HepG2 (cell line): Measurements from ENCODE around the gene CD300LF. TPM values are rescaled to one million over a fixed set of nuclear protein-coding genes. Genes with fewer than 3 reads are reported as not detected.

ENCODE experiments used
- ATAC-seq: fragments of 200-7000 bp; cut with Tn5 transposase; 3 replicates; pipeline ENCODE4 v1.9.1; 2020; ENCODE audit warnings: mild to moderate bottlenecking, moderate library complexity
- BruUV-seq: library from RNA; stranded (reverse); fragments of 400-500 nt; replicated peaks from 2 replicates; lab custom pipeline; 2021; lab: Mats Ljungman, UMichigan
- CTCF ChIA-PET: fragments of 300-600 bp; formaldehyde crosslinking; extraction: SDS; loops from one replicate; lab custom pipeline; 2021; ENCODE audit warnings: low total read pairs, inconsistent platforms, low intra/inter-chr PET ratio; lab: Yijun Ruan, JAX
- POLR2A ChIA-PET: fragments of 350-600 bp; sonication (Branson Sonifier 250); formaldehyde crosslinking; loops from one replicate; lab custom pipeline; 2020; ENCODE audit warnings: antibody characterized with exemption, inconsistent platforms; lab: Yijun Ruan, JAX
- DNase-seq: peaks from one replicate; pipeline ENCODE4 v3.0.0-alpha.2; 2015; ENCODE audit warnings: low spot score
- FAIRE-seq: peaks from 3 replicates; lab custom pipeline; 2011; peaks lifted over from hg19 to GRCh38; lab: Jason Lieb, UNC
- H2AFZ ChIP-seq: one replicate; pipeline ENCODE4 v1.6.1; 2011; ENCODE audit warnings: low read length, inconsistent platforms
- H3K27ac ChIP-seq: fragments of 300-600 bp; 3 replicates; pipeline ENCODE4 v1.8.0; 2011; ENCODE audit warnings: mixed run types, mild to moderate bottlenecking, mixed read lengths, low read length, inconsistent platforms; ENCODE audit not compliant: insufficient read depth; ENCODE audit errors: extremely low read length
- H3K27me3 ChIP-seq, 2 experiments: fragments of 200-600 bp in 1 of 2; 2 replicates in 1 of 2; 3 replicates in 1 of 2; pipeline versions ENCODE4 v1.6.0 to v1.8.0; 2011; ENCODE audit warnings: low read length in 2 of 2, mild to moderate bottlenecking in 2 of 2, moderate library complexity in 2 of 2, inconsistent platforms in 1 of 2; ENCODE audit not compliant: insufficient read depth in 2 of 2, control insufficient read depth in 1 of 2
- H3K36me3 ChIP-seq, 2 experiments: fragments of 200-600 bp in 1 of 2; replicated peaks in 1 of 2; 2 replicates in 1 of 2; 3 replicates in 1 of 2; pipeline versions ENCODE4 v1.5.1 to v1.8.0; 2011; ENCODE audit warnings: low read length in 2 of 2, inconsistent platforms in 1 of 2; ENCODE audit not compliant: insufficient read depth in 2 of 2, control insufficient read depth in 1 of 2
- H3K4me1 ChIP-seq: 2 replicates; pipeline ENCODE4 v1.5.1; 2012; ENCODE audit warnings: low read length, inconsistent platforms; ENCODE audit not compliant: insufficient read depth
- H3K4me2 ChIP-seq: 2 replicates; pipeline ENCODE4 v1.6.0; 2011; ENCODE audit warnings: low read depth, low read length, inconsistent platforms
- H3K4me3 ChIP-seq, 3 experiments: fragments of 200-600 bp in 1 of 3; sonication (generic), shearing (Covaris generic) in 1 of 3; replicated peaks in 1 of 3; 2 replicates each; pipeline ENCODE4 v1.5.1; 2011 to 2016; ENCODE audit warnings: low read length in 3 of 3, inconsistent platforms in 2 of 3, low read depth in 2 of 3, mild to moderate bottlenecking in 2 of 3, control low read depth in 1 of 3, mixed read lengths in 1 of 3; ENCODE audit not compliant: insufficient read depth in 1 of 3
- H3K79me2 ChIP-seq: one replicate; pipeline ENCODE4 v1.6.1; 2011; ENCODE audit warnings: low read length, inconsistent platforms; ENCODE audit not compliant: insufficient read depth
- H3K9ac ChIP-seq: 2 replicates; pipeline ENCODE4 v1.6.0; 2011; ENCODE audit warnings: mild to moderate bottlenecking, low read depth, low read length, inconsistent platforms; ENCODE audit not compliant: insufficient read depth
- H3K9me3 ChIP-seq: 2 replicates; pipeline ENCODE4 v1.5.1; 2012; ENCODE audit warnings: mild to moderate bottlenecking, low read length
- H4K20me1 ChIP-seq: 2 replicates; pipeline ENCODE4 v1.6.0; 2011; ENCODE audit warnings: inconsistent platforms, mild to moderate bottlenecking, low read length, moderate library complexity; ENCODE audit not compliant: insufficient read depth
- AKAP8 ChIP-seq: sonication (generic); formaldehyde crosslinking; IDR thresholded peaks from 2 replicates; pipeline ENCODE4 v1.5.1; 2020; ENCODE audit warnings: mild to moderate bottlenecking, missing genetic modification reagents
- ARHGAP35 ChIP-seq: sonication (generic); formaldehyde crosslinking; IDR thresholded peaks from 2 replicates; pipeline ENCODE4 v1.9.0; 2022; ENCODE audit warnings: mild to moderate bottlenecking, inconsistent platforms, moderate library complexity, missing genetic modification reagents, borderline replicate concordance
- FIP1L1 ChIP-seq: fragments of 200-400 bp; formaldehyde crosslinking; IDR thresholded peaks from 2 replicates; pipeline ENCODE4 v1.6.1; 2018; ENCODE audit warnings: low read depth, mild to moderate bottlenecking, low read length, moderate library complexity, borderline replicate concordance; ENCODE audit not compliant: insufficient read depth
- FOXC1 ChIP-seq: sonication (generic); formaldehyde crosslinking; IDR thresholded peaks from 2 replicates; pipeline ENCODE4 v1.8.0; 2022; ENCODE audit warnings: mild to moderate bottlenecking, missing genetic modification reagents, borderline replicate concordance
- HIVEP1 ChIP-seq: sonication (generic); formaldehyde crosslinking; IDR thresholded peaks from 2 replicates; pipeline ENCODE4 v1.4.0; 2020; ENCODE audit warnings: mild to moderate bottlenecking, missing genetic modification reagents
- MBD4 ChIP-seq: IDR thresholded peaks from 2 replicates; pipeline ENCODE4 v1.6.1; 2012; ENCODE audit warnings: low read length, inconsistent platforms, borderline replicate concordance
- TBX3 ChIP-seq: fragments of 450-650 bp; IDR thresholded peaks from 2 replicates; pipeline ENCODE4 v1.6.1; 2017; ENCODE audit warnings: antibody characterized with exemption, mild to moderate bottlenecking, inconsistent platforms, borderline replicate concordance
- ZBTB33 ChIP-seq: sonication (generic); formaldehyde crosslinking; IDR thresholded peaks from 2 replicates; pipeline ENCODE4 v1.4.0; 2020; ENCODE audit warnings: missing genetic modification reagents
- ZFY ChIP-seq: sonication (generic); formaldehyde crosslinking; IDR thresholded peaks from 2 replicates; pipeline ENCODE4 v1.4.0; 2020; ENCODE audit warnings: missing genetic modification reagents
- ZNF33A ChIP-seq: sonication (generic); formaldehyde crosslinking; IDR thresholded peaks from 2 replicates; pipeline ENCODE4 v1.5.1; 2020; ENCODE audit warnings: missing genetic modification reagents, mild to moderate bottlenecking, moderate library complexity, borderline replicate concordance
- ZNF556 ChIP-seq: sonication (generic); formaldehyde crosslinking; IDR thresholded peaks from 2 replicates; pipeline ENCODE4 v1.4.0; 2020; ENCODE audit warnings: mild to moderate bottlenecking, missing genetic modification reagents, borderline replicate concordance
- ZNF567 ChIP-seq: sonication (generic); formaldehyde crosslinking; IDR thresholded peaks from 2 replicates; pipeline ENCODE4 v1.8.1; 2023; ENCODE audit warnings: mild to moderate bottlenecking, missing genetic modification reagents, borderline replicate concordance
- ZNF570 ChIP-seq: sonication (generic); formaldehyde crosslinking; IDR thresholded peaks from 2 replicates; pipeline ENCODE4 v1.4.0; 2020; ENCODE audit warnings: mild to moderate bottlenecking, missing genetic modification reagents, borderline replicate concordance
- ZNF597 ChIP-seq: sonication (generic); formaldehyde crosslinking; IDR thresholded peaks from 2 replicates; pipeline ENCODE4 v1.5.0; 2020; ENCODE audit warnings: missing genetic modification reagents
- ZNF720 ChIP-seq: sonication (generic); formaldehyde crosslinking; IDR thresholded peaks from 2 replicates; pipeline ENCODE4 v1.4.0; 2020; ENCODE audit warnings: missing genetic modification reagents
- WGBS: methylation state at CpG from one replicate; pipeline ENCODE4 v1.1.6; 2017; ENCODE audit warnings: low lambda C conversion rate; 5-methylcytosine and 5-hydroxymethylcytosine counted together
- in situ Hi-C: cut with HindIII; loops from 2 replicates; pipeline ENCODE4 v1.10.0; 2017; ENCODE audit warnings: low pct_unique_long_range_greater_than_20kb; ENCODE audit not compliant: extremely low pct_ligation_motif_present
- intact Hi-C: fragments of 100-400 bp; cut with micrococcal nuclease; formaldehyde crosslinking; loops from one replicate; pipeline ENCODE4 v1.10.0; 2022; ENCODE audit not compliant: unreplicated experiment
- polyA plus RNA-seq, 8 experiments: library from polyadenylated mRNA; depleted of rRNA in 3 of 8; stranded (reverse) in 7 of 8; unstranded in 1 of 8; fragments of >200 nt; fragmentation: Illumina TruSeq in 4 of 8; extraction: Trizol in 4 of 8; gene quantifications; 2 replicates each; pipeline versions ENCODE4 v1.2.1 to v1.2.3, GENCODE V29; 2011 to 2016; ENCODE audit warnings: low read depth in 4 of 8, missing spikeins in 1 of 8, mixed read lengths in 1 of 8; ENCODE audit not compliant: insufficient read depth in 1 of 8
- total RNA-seq, 5 experiments: library from RNA; depleted of rRNA; stranded (reverse); fragments of >200 nt; fragmentation: Illumina TruSeq; extraction: Trizol; gene quantifications; 2 replicates each; pipeline ENCODE4 v1.2.3, GENCODE V29; 2016; ENCODE audit warnings: low read depth in 1 of 5
- TF ChIP-seq, protein P1 (sequence below): sonication (generic); formaldehyde crosslinking; IDR thresholded peaks from 2 replicates; pipeline ENCODE4 v1.4.0; 2020; ENCODE audit warnings: missing genetic modification reagents, borderline replicate concordance

Gene CD300LF
- total and polyA plus RNA-seq, 2 of the 13 experiments (the other 11 are each of a cell fraction or from before 2014, with no cell fraction given): not detected

DNA sequence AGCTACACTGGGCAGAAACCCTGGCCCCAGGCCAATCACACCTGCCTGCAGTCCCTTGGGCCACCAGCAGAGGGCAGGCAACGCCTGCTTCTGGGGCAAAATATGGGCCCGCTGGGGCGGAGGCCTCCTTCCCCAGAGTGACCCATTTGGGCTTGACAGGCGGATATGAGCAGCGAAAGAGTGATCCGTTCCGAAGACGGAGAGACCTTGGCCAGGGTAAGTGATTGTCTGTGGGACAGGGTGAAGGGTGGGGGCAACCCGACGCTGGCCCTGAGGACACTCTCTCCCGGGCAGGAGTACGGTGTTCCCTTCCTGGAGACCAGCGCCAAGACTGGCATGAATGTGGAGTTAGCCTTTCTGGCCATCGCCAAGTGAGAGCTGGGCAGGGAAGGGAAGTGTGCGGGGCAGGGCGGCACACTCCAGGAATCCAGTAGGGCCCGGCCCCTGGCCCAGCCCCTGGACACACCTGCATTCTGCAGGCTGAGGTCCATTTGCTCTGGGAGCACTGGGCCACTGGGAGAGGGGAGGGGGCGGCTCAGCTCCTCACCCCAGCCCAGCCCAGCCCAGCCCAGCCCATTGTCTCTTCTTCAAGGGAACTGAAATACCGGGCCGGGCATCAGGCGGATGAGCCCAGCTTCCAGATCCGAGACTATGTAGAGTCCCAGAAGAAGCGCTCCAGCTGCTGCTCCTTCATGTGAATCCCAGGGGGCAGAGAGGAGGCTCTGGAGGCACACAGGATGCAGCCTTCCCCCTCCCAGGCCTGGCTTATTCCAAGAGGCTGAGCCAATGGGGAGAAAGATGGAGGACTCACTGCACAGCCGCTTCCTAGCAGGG lies 32.2 kb upstream of the CD300LF start:
- FAIRE-seq (peak; percentile 82), ATAC-seq (peak; percentile 54), DNase-seq (peak; percentile 67)
- H2AFZ ChIP-seq: peak overlapping the region; percentile 66
- H3K9me3 ChIP-seq: no peaks in the 10 kb centered on the region
- no peak overlapping the region for H3K9ac ChIP-seq
- peak overlapping the region; percentile 99 for H3K4me2 ChIP-seq
- H3K4me1 ChIP-seq: peaks cover 65% of the 10 kb centered on the region
- H3K36me3 ChIP-seq: no peaks in the 10 kb centered on the region
- peaks cover 16% of the 10 kb centered on the region for H3K79me2 ChIP-seq
- ChIA-PET POLR2A (interaction anchor here (0.6 to 21.5 kb wide), 10 partner anchors 8 to 217 kb away, joined by 3 to 1459 read pairs (median 4); partner anchors contain the start of genes FDXR, NAT9 and RAB37), CTCF (interaction anchor here (0.7 to 9.0 kb wide), 12 partner anchors 8 to 120 kb away, joined by 3 to 219 read pairs (median 5); partner anchors contain the start of genes NAT9 and RAB37)
- BruUV-seq: no TSS peak
- H3K27me3 ChIP-seq: peaks cover 5 to 25% of the 10 kb centered on the region in 2 experiments; a peak in 2 of 5 replicates
- intact Hi-C loops: loop anchor here (1.0 to 2.0 kb wide), 3 partner anchors 25 to 120 kb away; no protein-coding TSS in a partner anchor
- H3K27ac ChIP-seq: no peak overlapping the region
- in situ Hi-C loops: loop anchor here (5.0 kb wide), 1 partner anchor 37 kb away; no protein-coding TSS in a partner anchor
- WGBS: 18% methylated on average over 14 of the region's 24 CpGs
- H3K4me3 ChIP-seq: peak overlapping the region; percentile 35 to 99 (median 38); a peak in 5 of 6 replicates
- H4K20me1 ChIP-seq: no peaks in the 10 kb centered on the region
- TF ChIP-seq AKAP8 (CRISPR knock-in tag) (no peak), ARHGAP35 (no peak; the same call in 1 of the 2 replicates), ZNF33A (CRISPR knock-in tag) (no peak), ZNF597 (CRISPR knock-in tag) (no peak), ZBTB33 (peak; percentile 64; the same call in 1 of the 2 replicates), FIP1L1 (0 out of 2 replicates have a peak, but pooled peaks have one; percentile 45), ZNF556 (CRISPR knock-in tag) (peak; percentile 65; the same call in 1 of the 2 replicates), MBD4 (no peak), FOXC1 (peak; percentile 66; the same call in 1 of the 2 replicates), TBX3 (no peak), HIVEP1 (CRISPR knock-in tag) (peak; percentile 73), ZNF720 (no peak), ZNF567 (CRISPR knock-in tag) (0 out of 2 replicates have a peak, but pooled peaks have one; percentile 19), ZFY (CRISPR knock-in tag) (peak; percentile 77), ZNF570 (CRISPR knock-in tag) (no peak)
- TF ChIP-seq, protein P1, sequence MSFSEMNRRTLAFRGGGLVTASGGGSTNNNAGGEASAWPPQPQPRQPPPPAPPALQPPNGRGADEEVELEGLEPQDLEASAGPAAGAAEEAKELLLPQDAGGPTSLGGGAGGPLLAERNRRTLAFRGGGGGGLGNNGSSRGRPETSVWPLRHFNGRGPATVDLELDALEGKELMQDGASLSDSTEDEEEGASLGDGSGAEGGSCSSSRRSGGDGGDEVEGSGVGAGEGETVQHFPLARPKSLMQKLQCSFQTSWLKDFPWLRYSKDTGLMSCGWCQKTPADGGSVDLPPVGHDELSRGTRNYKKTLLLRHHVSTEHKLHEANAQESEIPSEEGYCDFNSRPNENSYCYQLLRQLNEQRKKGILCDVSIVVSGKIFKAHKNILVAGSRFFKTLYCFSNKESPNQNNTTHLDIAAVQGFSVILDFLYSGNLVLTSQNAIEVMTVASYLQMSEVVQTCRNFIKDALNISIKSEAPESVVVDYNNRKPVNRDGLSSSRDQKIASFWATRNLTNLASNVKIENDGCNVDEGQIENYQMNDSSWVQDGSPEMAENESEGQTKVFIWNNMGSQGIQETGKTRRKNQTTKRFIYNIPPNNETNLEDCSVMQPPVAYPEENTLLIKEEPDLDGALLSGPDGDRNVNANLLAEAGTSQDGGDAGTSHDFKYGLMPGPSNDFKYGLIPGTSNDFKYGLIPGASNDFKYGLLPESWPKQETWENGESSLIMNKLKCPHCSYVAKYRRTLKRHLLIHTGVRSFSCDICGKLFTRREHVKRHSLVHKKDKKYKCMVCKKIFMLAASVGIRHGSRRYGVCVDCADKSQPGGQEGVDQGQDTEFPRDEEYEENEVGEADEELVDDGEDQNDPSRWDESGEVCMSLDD (CRISPR knock-in tag): no peak
